Ishikawa (cell line): ENCODE measurements around the gene FGF14.

ENCODE experiments used
- CEBPB ChIP-seq: IDR thresholded peaks from 2 replicates; pipeline ENCODE4 v1.6.1; 2012
- CREB1 ChIP-seq: IDR thresholded peaks from 2 replicates; pipeline ENCODE4 v1.6.1; 2012; ENCODE audit warnings: low read depth
- EGR1 ChIP-seq: IDR thresholded peaks from 2 replicates; pipeline ENCODE4 v1.6.1; 2012
- EP300 ChIP-seq: IDR thresholded peaks from 2 replicates; pipeline ENCODE4 v1.6.1; 2012; ENCODE audit warnings: borderline replicate concordance
- FOXM1 ChIP-seq: IDR thresholded peaks from 2 replicates; pipeline ENCODE4 v1.6.1; 2012; ENCODE audit warnings: low read depth, borderline replicate concordance
- REST ChIP-seq: IDR thresholded peaks from 2 replicates; pipeline ENCODE4 v1.6.1; 2012; ENCODE audit warnings: low read depth, mild to moderate bottlenecking
- TAF1 ChIP-seq: IDR thresholded peaks from 2 replicates; pipeline ENCODE4 v1.6.1; 2012; ENCODE audit warnings: low read depth, mild to moderate bottlenecking
- TEAD4 ChIP-seq: IDR thresholded peaks from 2 replicates; pipeline ENCODE4 v1.6.1; 2012
- YY1 ChIP-seq: IDR thresholded peaks from 2 replicates; pipeline ENCODE4 v1.6.1; 2012; ENCODE audit warnings: low read depth

GRCh38 chr13:101977475-101977874 is 424.4 kb downstream of the FGF14 start:
- TF ChIP-seq FOXM1 (no peak), TEAD4 (no peak), REST (no peak), CREB1 (no peak), CEBPB (no peak), EP300 (no peak), EGR1 (no peak), YY1 (no peak), TAF1 (no peak)
